Ovary (tissue), 3 donors: ENCODE data around the gene DNHD1.

Experiments used
- POLR2A ChIP-seq: fragments of 450-650 bp; IDR thresholded peaks from one replicate; pipeline ENCODE4 v1.6.1; 2017; ENCODE audit warnings: antibody characterized with exemption, mild to moderate bottlenecking, moderate library complexity
- TF ChIP-seq, protein P1 (sequence below), 3 donors: fragments of 450-650 bp in 2 of 3; fragments of 200-600 bp in 1 of 3; IDR thresholded peaks; one replicate each; pipeline versions ENCODE4 v1.5.1 to v1.8.0; 2016 to 2022; ENCODE audit warnings: antibody characterized with exemption in 3 of 3, mild to moderate bottlenecking in 1 of 3
- donor health status: DM: no; HTN: no; CAD: no.

DNA sequence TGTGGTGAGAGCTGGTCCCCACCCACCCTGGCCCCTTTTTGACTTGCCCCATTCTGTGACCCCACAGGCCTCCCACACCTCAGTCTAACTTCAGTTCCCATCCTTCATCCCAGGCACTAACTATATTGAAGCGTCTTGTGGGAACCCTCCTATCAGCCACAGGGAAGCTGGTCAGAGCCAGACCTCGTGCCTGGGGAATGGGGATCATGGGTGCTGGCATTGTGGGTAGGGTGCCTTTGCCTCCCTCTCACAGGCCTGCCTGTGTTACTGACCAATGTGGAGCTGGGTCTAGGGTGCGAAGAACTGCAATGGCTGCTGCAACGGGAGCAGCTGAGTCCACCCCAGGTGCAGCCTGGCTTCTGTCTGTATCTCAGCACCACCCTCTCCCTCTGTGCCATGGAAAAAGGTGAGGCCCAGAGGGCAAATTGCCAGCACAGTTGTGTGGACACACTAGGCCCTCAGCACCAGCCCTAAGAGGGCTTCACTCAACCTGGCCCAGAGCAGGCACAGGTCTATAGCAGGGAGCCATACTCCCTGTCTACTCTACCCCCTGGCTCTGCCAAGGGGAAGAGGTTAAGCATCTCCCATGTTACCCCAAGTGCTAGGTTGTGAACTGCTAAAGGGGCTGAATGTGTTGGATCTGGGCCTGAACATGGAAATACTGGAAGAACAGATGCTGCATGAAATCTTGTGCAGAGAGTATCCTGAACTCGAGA is 69.1 kb downstream of the DNHD1 start:
- TF ChIP-seq, protein P1, sequence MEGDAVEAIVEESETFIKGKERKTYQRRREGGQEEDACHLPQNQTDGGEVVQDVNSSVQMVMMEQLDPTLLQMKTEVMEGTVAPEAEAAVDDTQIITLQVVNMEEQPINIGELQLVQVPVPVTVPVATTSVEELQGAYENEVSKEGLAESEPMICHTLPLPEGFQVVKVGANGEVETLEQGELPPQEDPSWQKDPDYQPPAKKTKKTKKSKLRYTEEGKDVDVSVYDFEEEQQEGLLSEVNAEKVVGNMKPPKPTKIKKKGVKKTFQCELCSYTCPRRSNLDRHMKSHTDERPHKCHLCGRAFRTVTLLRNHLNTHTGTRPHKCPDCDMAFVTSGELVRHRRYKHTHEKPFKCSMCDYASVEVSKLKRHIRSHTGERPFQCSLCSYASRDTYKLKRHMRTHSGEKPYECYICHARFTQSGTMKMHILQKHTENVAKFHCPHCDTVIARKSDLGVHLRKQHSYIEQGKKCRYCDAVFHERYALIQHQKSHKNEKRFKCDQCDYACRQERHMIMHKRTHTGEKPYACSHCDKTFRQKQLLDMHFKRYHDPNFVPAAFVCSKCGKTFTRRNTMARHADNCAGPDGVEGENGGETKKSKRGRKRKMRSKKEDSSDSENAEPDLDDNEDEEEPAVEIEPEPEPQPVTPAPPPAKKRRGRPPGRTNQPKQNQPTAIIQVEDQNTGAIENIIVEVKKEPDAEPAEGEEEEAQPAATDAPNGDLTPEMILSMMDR (IDR thresholded peaks at IDR 0.05): no peak
- no peak for TF ChIP-seq POLR2A
